Left ventricle myocardium inferior (tissue), 1 donor: Measurements from ENCODE around the gene OR51I1. TPM values are rescaled to one million over a fixed set of nuclear protein-coding genes. Genes with fewer than 3 reads are reported as not detected.

ENCODE experiments used
- DNase-seq: peaks from one replicate; pipeline ENCODE4 v3.0.0-alpha.2; 2020
- H3K27ac ChIP-seq: fragments of 200-600 bp; replicated peaks from 2 replicates; pipeline ENCODE4 v1.8.0; 2021
- H3K27me3 ChIP-seq: fragments of 200-600 bp; 2 replicates; pipeline ENCODE4 v1.8.0; 2021; ENCODE audit warnings: low read depth
- H3K36me3 ChIP-seq: fragments of 200-600 bp; 2 replicates; pipeline ENCODE4 v1.8.0; 2021
- H3K4me1 ChIP-seq: fragments of 200-600 bp; 2 replicates; pipeline ENCODE4 v1.8.0; 2021
- H3K4me3 ChIP-seq: fragments of 200-600 bp; 2 replicates; pipeline ENCODE4 v1.8.0; 2021; ENCODE audit warnings: mild to moderate bottlenecking, moderate library complexity
- H3K9me3 ChIP-seq: fragments of 200-600 bp; replicated peaks from 2 replicates; pipeline ENCODE4 v1.8.0; 2021
- CTCF ChIP-seq: fragments of 200-600 bp; IDR thresholded peaks from 2 replicates; pipeline ENCODE4 v1.8.0; 2021; ENCODE audit warnings: antibody characterized with exemption, mild to moderate bottlenecking, borderline replicate concordance
- intact Hi-C: fragments of 100-400 bp; cut with micrococcal nuclease; formaldehyde crosslinking; loops from one replicate; pipeline ENCODE4 v1.11.0; 2022
- total RNA-seq: library from RNA; stranded (reverse); fragmentation: NEBNext Ultra II Directional; extraction: Animal tissue kit (Norgen Biotek cat#: 25700); gene quantifications from one replicate; pipeline ENCODE4 v1.2.1, GENCODE V29; 2021
- donor health status: DM: no; HTN: yes; CAD: no; lungs with severe emphysema.

OR51I1 gene
- total RNA-seq, 1 donor from 2014 or later = not detected

- intact Hi-C loops = no loop called here
- Histone ChIP-seq H3K36me3 (no peaks in the 10 kb centered on the region), H3K4me1 (no peaks in the 10 kb centered on the region), H3K27ac (no peak overlapping the region), H3K27me3 (no peaks in the 10 kb centered on the region), H3K9me3 (no peaks in the 10 kb centered on the region), H3K4me3 (no peak overlapping the region)
- no peak for TF ChIP-seq CTCF
- DNase-seq = no peak
Measured at GRCh38 chr11:5420993-5421392, 20.3 kb downstream of the OR51I1 start.

- no peaks in the 10 kb centered on the region for H3K4me1 ChIP-seq
- no peaks in the 10 kb centered on the region for H3K27me3 ChIP-seq
- H3K36me3 ChIP-seq = no peaks in the 10 kb centered on the region
- TF ChIP-seq CTCF = no peak
- H3K27ac ChIP-seq = no peak overlapping the region
- no peak overlapping the region for H3K4me3 ChIP-seq
- DNase-seq = no peak
- intact Hi-C loops = no loop called here
- H3K9me3 ChIP-seq = no peaks in the 10 kb centered on the region
Measured at GRCh38 chr11:5405173-5405572, 36.1 kb downstream of the OR51I1 start.

GRCh38 chr11:5398936-5399335 lies 42.4 kb downstream of the OR51I1 start:
- H3K27ac ChIP-seq = no peak overlapping the region
- no peak overlapping the region for H3K4me3 ChIP-seq
- DNase-seq = no peak
- no peaks in the 10 kb centered on the region for H3K9me3 ChIP-seq
- no peaks in the 10 kb centered on the region for H3K27me3 ChIP-seq
- no peak for TF ChIP-seq CTCF
- no peaks in the 10 kb centered on the region for H3K36me3 ChIP-seq
- intact Hi-C loops = no loop called here
- H3K4me1 ChIP-seq = no peaks in the 10 kb centered on the region

GRCh38 chr11:5394091-5394490 lies 47.2 kb downstream of the OR51I1 start:
- no peaks in the 10 kb centered on the region for H3K4me1 ChIP-seq
- intact Hi-C loops = no loop called here

More at GRCh38 chr11:5394091-5394490, 47.2 kb downstream of the OR51I1 start:
- Histone ChIP-seq H3K9me3 (no peaks in the 10 kb centered on the region), H3K36me3 (no peaks in the 10 kb centered on the region), H3K27ac (no peak overlapping the region), H3K27me3 (no peaks in the 10 kb centered on the region), H3K4me3 (no peak overlapping the region)
- DNase-seq = no peak
- TF ChIP-seq CTCF = no peak

Other genes with a start within 250 kb of the OR51I1 start
- gene OR51V1, start 240.8 kb downstream of the OR51I1 start, total RNA-seq = not detected
- gene HBB, start 214.4 kb downstream of the OR51I1 start, total RNA-seq = 100 TPM
- not detected for gene HBD, start 207.0 kb downstream of the OR51I1 start, total RNA-seq
- not detected for gene HBG1, start 191.7 kb downstream of the OR51I1 start, total RNA-seq
- gene HBG2, start 186.7 kb downstream of the OR51I1 start, total RNA-seq = not detected
- not detected for gene HBE1, start 171.6 kb downstream of the OR51I1 start, total RNA-seq
- not detected for gene OR51B4, start 139.6 kb downstream of the OR51I1 start, total RNA-seq
- gene OR51B2, start 117.2 kb downstream of the OR51I1 start, total RNA-seq = not detected
- gene OR51B5, start 98.0 kb downstream of the OR51I1 start, total RNA-seq = not detected
- not detected for gene OR51B6, start 90.0 kb downstream of the OR51I1 start, total RNA-seq
- gene OR51M1, start 57.7 kb downstream of the OR51I1 start, total RNA-seq = not detected
- not detected for gene OR51Q1, start 19.4 kb downstream of the OR51I1 start, total RNA-seq
- gene OR51I2, start 7.8 kb upstream of the OR51I1 start, total RNA-seq = not detected
- not detected for gene OR52D1, start 47.2 kb upstream of the OR51I1 start, total RNA-seq
- gene UBQLN3, start 68.4 kb upstream of the OR51I1 start, total RNA-seq = 0.14 TPM
- gene UBQLNL, start 75.2 kb upstream of the OR51I1 start, total RNA-seq = not detected
- not detected for gene OR52H1, start 107.0 kb upstream of the OR51I1 start, total RNA-seq
- gene OR52B6, start 139.4 kb upstream of the OR51I1 start, total RNA-seq = not detected
- gene TRIM6, start 155.1 kb upstream of the OR51I1 start, total RNA-seq = 0.58 TPM
- 1.7 TPM for gene TRIM34, start 183.5 kb upstream of the OR51I1 start, total RNA-seq
- gene TRIM5, start 243.6 kb upstream of the OR51I1 start, total RNA-seq = 8.4 TPM
- 16.6 TPM for gene TRIM22, start 248.3 kb upstream of the OR51I1 start, total RNA-seq